ENCODE data around the gene INO80B.
A peak's percentile ranks its signal among the peaks of the same experiment; 100 is the strongest.
"Not testable (repeated sequence)": the region's sequence is repeated elsewhere in the genome, so short reads cannot be mapped to it uniquely, and the experiment has no call there.

The INO80B gene

GRCh38 chr2:74448771-74449170, 6.1 kb upstream of the INO80B start:
- Histone ChIP-seq H3K9ac (ENCODE audit: low read depth in 1 of 2, low read length in 2 of 2) (no peak overlapping the region), H3K36me3 (ENCODE audit: control insufficient read depth in 1 of 2, insufficient read depth in 2 of 2, low read length in 2 of 2) (no peaks in the 10 kb centered on the region), H3K4me3 (ENCODE audit: low read depth in 1 of 2, low read length in 2 of 2) (no peak overlapping the region), H3K9me3 (ENCODE audit: control insufficient read depth in 1 of 2, low read length in 2 of 2) (no peaks in the 10 kb centered on the region), H3K4me1 (ENCODE audit: control insufficient read depth in 1 of 2, insufficient read depth in 2 of 2, low read length in 2 of 2) (peaks cover 7 to 14% of the 10 kb centered on the region in 2 donors), H3K27me3 (ENCODE audit: control insufficient read depth in 1 of 2, insufficient read depth in 2 of 2, low read length in 2 of 2) (no peaks in the 10 kb centered on the region), H3K27ac (ENCODE audit: low read depth, low read length) (no peak overlapping the region)

GRCh38 chr2:74450570-74451190, 4.2 kb upstream of the INO80B start:
- H3K9me3 ChIP-seq (ENCODE audit: control insufficient read depth in 1 of 2, low read length in 2 of 2), result no peaks in the 10 kb centered on the region
- H3K4me1 ChIP-seq (ENCODE audit: control insufficient read depth in 1 of 2, insufficient read depth in 2 of 2, low read length in 2 of 2), result peaks cover 6 to 16% of the 10 kb centered on the region in 2 donors
- H3K27me3 ChIP-seq (ENCODE audit: control insufficient read depth in 1 of 2, insufficient read depth in 2 of 2, low read length in 2 of 2), result no peaks in the 10 kb centered on the region
- no peak overlapping the region for H3K4me3 ChIP-seq (ENCODE audit: low read depth in 1 of 2, low read length in 2 of 2)
- H3K27ac ChIP-seq (ENCODE audit: low read depth, low read length), result no peak overlapping the region
- H3K9ac ChIP-seq (ENCODE audit: low read depth in 1 of 2, low read length in 2 of 2), result no peak overlapping the region
- H3K36me3 ChIP-seq (ENCODE audit: control insufficient read depth in 1 of 2, insufficient read depth in 2 of 2, low read length in 2 of 2), result no peaks in the 10 kb centered on the region

- H3K4me1 ChIP-seq (ENCODE audit: control insufficient read depth in 1 of 2, insufficient read depth in 2 of 2, low read length in 2 of 2), result peaks cover 28 to 41% of the 10 kb centered on the region in 2 donors
- H3K27ac ChIP-seq (ENCODE audit: low read depth, low read length), result peak overlapping the region; percentile 98
Measured at GRCh38 chr2:74457129-74457548, 2.3 kb downstream of the INO80B start.

GRCh38 chr2:74457549-74458131, 2.8 kb downstream of the INO80B start:
- Histone ChIP-seq H3K27ac (ENCODE audit: low read depth, low read length) (peak overlapping the region; percentile 98), H3K4me1 (ENCODE audit: control insufficient read depth in 1 of 2, insufficient read depth in 2 of 2, low read length in 2 of 2) (peaks cover 32 to 46% of the 10 kb centered on the region in 2 donors), H3K27me3 (ENCODE audit: control insufficient read depth in 1 of 2, insufficient read depth in 2 of 2, low read length in 2 of 2) (no peaks in the 10 kb centered on the region), H3K9me3 (ENCODE audit: control insufficient read depth in 1 of 2, low read length in 2 of 2) (no peaks in the 10 kb centered on the region), H3K36me3 (ENCODE audit: control insufficient read depth in 1 of 2, insufficient read depth in 2 of 2, low read length in 2 of 2) (peaks cover 8 to 20% of the 10 kb centered on the region in 2 donors), H3K9ac (ENCODE audit: low read depth in 1 of 2, low read length in 2 of 2) (peak overlapping the region; percentile 93 to 96), H3K4me3 (ENCODE audit: low read depth in 1 of 2, low read length in 2 of 2) (peak overlapping the region; percentile 79 to 99)

More at GRCh38 chr2:74457129-74457548, 2.3 kb downstream of the INO80B start:
- H3K27me3 ChIP-seq (ENCODE audit: control insufficient read depth in 1 of 2, insufficient read depth in 2 of 2, low read length in 2 of 2), result no peaks in the 10 kb centered on the region
- H3K9ac ChIP-seq (ENCODE audit: low read depth in 1 of 2, low read length in 2 of 2), result peak overlapping the region; percentile 27 to 96
- H3K36me3 ChIP-seq (ENCODE audit: control insufficient read depth in 1 of 2, insufficient read depth in 2 of 2, low read length in 2 of 2), result peaks cover 3 to 15% of the 10 kb centered on the region in 2 donors
- peak overlapping the region; percentile 79 to 99 for H3K4me3 ChIP-seq (ENCODE audit: low read depth in 1 of 2, low read length in 2 of 2)
- H3K9me3 ChIP-seq (ENCODE audit: control insufficient read depth in 1 of 2, low read length in 2 of 2), result no peaks in the 10 kb centered on the region

- Histone ChIP-seq H3K36me3 (ENCODE audit: control insufficient read depth in 1 of 2, insufficient read depth in 2 of 2, low read length in 2 of 2) (peaks cover 11 to 25% of the 10 kb centered on the region in 2 donors), H3K27me3 (ENCODE audit: control insufficient read depth in 1 of 2, insufficient read depth in 2 of 2, low read length in 2 of 2) (no peaks in the 10 kb centered on the region), H3K9me3 (ENCODE audit: control insufficient read depth in 1 of 2, low read length in 2 of 2) (no peaks in the 10 kb centered on the region), H3K4me3 (ENCODE audit: low read depth in 1 of 2, low read length in 2 of 2) (peak within 1 kb of the TSS; percentile 89 to 99), H3K27ac (ENCODE audit: low read depth, low read length) (peak within 1 kb of the TSS; percentile 98), H3K4me1 (ENCODE audit: control insufficient read depth in 1 of 2, insufficient read depth in 2 of 2, low read length in 2 of 2) (peaks cover 39 to 53% of the 10 kb centered on the region in 2 donors), H3K9ac (ENCODE audit: low read depth in 1 of 2, low read length in 2 of 2) (peak within 1 kb of the TSS; percentile 93 to 96)
Measured at GRCh38 chr2:74458132-74458937, 3.4 kb downstream of the INO80B start, which contains the start of gene WBP1. TSS of gene WBP1 (plus strand) at chr2:74458438. CDS start at chr2:74458603, 165 bp downstream.

- Histone ChIP-seq H3K9me3 (ENCODE audit: control insufficient read depth in 1 of 2, low read length in 2 of 2) (no peaks in the 10 kb centered on the region), H3K4me1 (ENCODE audit: control insufficient read depth in 1 of 2, insufficient read depth in 2 of 2, low read length in 2 of 2) (peaks cover 39 to 53% of the 10 kb centered on the region in 2 donors), H3K36me3 (ENCODE audit: control insufficient read depth in 1 of 2, insufficient read depth in 2 of 2, low read length in 2 of 2) (peaks cover 11 to 25% of the 10 kb centered on the region in 2 donors), H3K27me3 (ENCODE audit: control insufficient read depth in 1 of 2, insufficient read depth in 2 of 2, low read length in 2 of 2) (no peaks in the 10 kb centered on the region), H3K4me3 (ENCODE audit: low read depth in 1 of 2, low read length in 2 of 2) (peak overlapping the region; percentile 89 to 99), H3K9ac (ENCODE audit: low read depth in 1 of 2, low read length in 2 of 2) (peak overlapping the region; percentile 79 to 84), H3K27ac (ENCODE audit: low read depth, low read length) (peak overlapping the region; percentile 28)
Measured at GRCh38 chr2:74458938-74459363, 4.1 kb downstream of the INO80B start.

- H3K9ac ChIP-seq (ENCODE audit: low read depth in 1 of 2, low read length in 2 of 2), result peak overlapping the region; percentile 26 to 84
- H3K27me3 ChIP-seq (ENCODE audit: control insufficient read depth in 1 of 2, insufficient read depth in 2 of 2, low read length in 2 of 2); H3K9me3 ChIP-seq (ENCODE audit: control insufficient read depth in 1 of 2, low read length in 2 of 2); H3K27ac ChIP-seq (ENCODE audit: low read depth, low read length): not testable (repeated sequence)
- H3K4me1 ChIP-seq (ENCODE audit: control insufficient read depth in 1 of 2, insufficient read depth in 2 of 2, low read length in 2 of 2), result peaks cover 39 to 56% of the 10 kb centered on the region in 2 donors
- peak overlapping the region; percentile 89 to 99 for H3K4me3 ChIP-seq (ENCODE audit: low read depth in 1 of 2, low read length in 2 of 2)
- peaks cover 11 to 25% of the 10 kb centered on the region in 2 donors for H3K36me3 ChIP-seq (ENCODE audit: control insufficient read depth in 1 of 2, insufficient read depth in 2 of 2, low read length in 2 of 2)
Measured at GRCh38 chr2:74459503-74460118, 4.7 kb downstream of the INO80B start.

- not testable (repeated sequence) for H3K9ac ChIP-seq (ENCODE audit: low read depth in 1 of 2, low read length in 2 of 2); H3K27ac ChIP-seq (ENCODE audit: low read depth, low read length); H3K4me3 ChIP-seq (ENCODE audit: low read depth in 1 of 2, low read length in 2 of 2); H3K9me3 ChIP-seq (ENCODE audit: control insufficient read depth in 1 of 2, low read length in 2 of 2); H3K27me3 ChIP-seq (ENCODE audit: control insufficient read depth in 1 of 2, insufficient read depth in 2 of 2, low read length in 2 of 2)
- peaks cover 11 to 25% of the 10 kb centered on the region in 2 donors for H3K36me3 ChIP-seq (ENCODE audit: control insufficient read depth in 1 of 2, insufficient read depth in 2 of 2, low read length in 2 of 2)
- peaks cover 37 to 55% of the 10 kb centered on the region in 2 donors for H3K4me1 ChIP-seq (ENCODE audit: control insufficient read depth in 1 of 2, insufficient read depth in 2 of 2, low read length in 2 of 2)
Measured at GRCh38 chr2:74460187-74460586, 5.3 kb downstream of the INO80B start.

GRCh38 chr2:74461187-74462053, 6.5 kb downstream of the INO80B start:
- no peaks in the 10 kb centered on the region for H3K27me3 ChIP-seq (ENCODE audit: control insufficient read depth in 1 of 2, insufficient read depth in 2 of 2, low read length in 2 of 2)
- H3K36me3 ChIP-seq (ENCODE audit: control insufficient read depth in 1 of 2, insufficient read depth in 2 of 2, low read length in 2 of 2), result peaks cover 11 to 25% of the 10 kb centered on the region in 2 donors
- peaks cover 29 to 43% of the 10 kb centered on the region in 2 donors for H3K4me1 ChIP-seq (ENCODE audit: control insufficient read depth in 1 of 2, insufficient read depth in 2 of 2, low read length in 2 of 2)
- no peak overlapping the region for H3K4me3 ChIP-seq (ENCODE audit: low read depth in 1 of 2, low read length in 2 of 2)
- H3K9me3 ChIP-seq (ENCODE audit: control insufficient read depth in 1 of 2, low read length in 2 of 2), result no peaks in the 10 kb centered on the region
- no peak overlapping the region for H3K27ac ChIP-seq (ENCODE audit: low read depth, low read length)
- H3K9ac ChIP-seq (ENCODE audit: low read depth in 1 of 2, low read length in 2 of 2), result no peak overlapping the region
